CD4-positive, alpha-beta T cell (primary cell): ENCODE data around the gene PHYHD1. TPM values are rescaled to one million over a fixed set of nuclear protein-coding genes. Genes with fewer than 3 reads are reported as not detected.

ENCODE experiments used
- ATAC-seq: fragments of 200-7000 bp; cut with Tn5 transposase; one replicate; pipeline ENCODE4 v1.10.0; 2022; ENCODE audit warnings: mild to moderate bottlenecking; ENCODE audit not compliant: poor library complexity
- CTCF ChIA-PET: fragments of 350-600 bp; sonication (Branson Sonifier 250); formaldehyde crosslinking; loops from one replicate; lab custom pipeline; 2021; ENCODE audit warnings: antibody characterized with exemption, inconsistent platforms; lab: Charles Lee
- POLR2A ChIA-PET: fragments of 350-600 bp; sonication (Branson Sonifier 250); formaldehyde crosslinking; loops from one replicate; lab custom pipeline; 2021; ENCODE audit warnings: antibody characterized with exemption, inconsistent platforms; lab: Charles Lee
- DNase-seq, 14 experiments: peaks; one replicate each; pipeline ENCODE4 v3.0.0-alpha.2; 2013 to 2020; ENCODE audit warnings: mixed read lengths in 2 of 14
- H3K27ac ChIP-seq, 2 donors: one replicate each; pipeline versions ENCODE4 v1.5.1 to v1.7.0; 2013; ENCODE audit warnings: low read length in 2 of 2, low read depth in 1 of 2, mild to moderate bottlenecking in 1 of 2
- H3K27me3 ChIP-seq, 2 experiments: 1 replicate in 1 of 2; 2 replicates in 1 of 2; pipeline versions ENCODE4 v1.6.1 to v1.7.0; 2013; ENCODE audit warnings: low read length in 2 of 2, control low read depth in 1 of 2, mild to moderate bottlenecking in 1 of 2, moderate library complexity in 1 of 2; ENCODE audit not compliant: insufficient read depth in 2 of 2, control insufficient read depth in 1 of 2
- H3K36me3 ChIP-seq: one replicate; pipeline ENCODE4 v1.6.1; 2013; ENCODE audit warnings: low read length, control low read depth; ENCODE audit not compliant: insufficient read depth
- H3K4me1 ChIP-seq: one replicate; pipeline ENCODE4 v1.6.1; 2013; ENCODE audit warnings: low read length, control low read depth; ENCODE audit not compliant: insufficient read depth
- H3K4me3 ChIP-seq: one replicate; pipeline ENCODE4 v1.5.1; 2013; ENCODE audit warnings: mild to moderate bottlenecking, low read length, moderate library complexity
- H3K9me3 ChIP-seq, 2 experiments: 1 replicate in 1 of 2; 2 replicates in 1 of 2; pipeline versions ENCODE4 v1.6.1 to v1.7.0; 2013; ENCODE audit warnings: low read length in 2 of 2, mild to moderate bottlenecking in 2 of 2, control low read depth in 1 of 2, moderate library complexity in 1 of 2; ENCODE audit not compliant: control insufficient read depth in 1 of 2, insufficient read depth in 1 of 2
- H3K27ac Mint-ChIP-seq: one replicate; pipeline ENCODE4 v1.8.0; 2020; ENCODE audit warnings: mixed read lengths
- H3K27me3 Mint-ChIP-seq: one replicate; pipeline ENCODE4 v1.8.0; 2021; ENCODE audit warnings: mixed read lengths
- H3K36me3 Mint-ChIP-seq: one replicate; pipeline ENCODE4 v1.8.0; 2021; ENCODE audit warnings: low read depth, mixed read lengths
- H3K4me1 Mint-ChIP-seq: one replicate; pipeline ENCODE4 v1.8.0; 2021; ENCODE audit warnings: low read depth, mixed read lengths
- H3K4me3 Mint-ChIP-seq: one replicate; pipeline ENCODE4 v1.8.0; 2020; ENCODE audit warnings: mild to moderate bottlenecking, mixed read lengths
- H3K9me3 Mint-ChIP-seq: one replicate; pipeline ENCODE4 v1.8.0; 2020; ENCODE audit warnings: mixed read lengths
- CTCF ChIP-seq: fragments of 200-600 bp; IDR thresholded peaks from one replicate; pipeline ENCODE4 v1.8.0; 2022; ENCODE audit warnings: antibody characterized with exemption, mild to moderate bottlenecking
- intact Hi-C, 2 experiments: fragments of 100-400 bp; cut with DNase I in 1 of 2; cut with micrococcal nuclease in 1 of 2; formaldehyde crosslinking; loops; one replicate each; pipeline versions ENCODE4 v1.15.1 to v1.9.0; 2023 to 2025; cut with DNase I, micrococcal nuclease
- total RNA-seq, 174 experiments: library from RNA in 2 of 174; stranded (reverse) in 2 of 174; gene quantifications; one replicate each; pipeline ENCODE4 v1.2.3 and lab custom pipeline; 2021 to 2026

The PHYHD1 gene
- total RNA-seq, 2 experiments from 2014 or later, result 1.6 to 2.6 TPM

DNA sequence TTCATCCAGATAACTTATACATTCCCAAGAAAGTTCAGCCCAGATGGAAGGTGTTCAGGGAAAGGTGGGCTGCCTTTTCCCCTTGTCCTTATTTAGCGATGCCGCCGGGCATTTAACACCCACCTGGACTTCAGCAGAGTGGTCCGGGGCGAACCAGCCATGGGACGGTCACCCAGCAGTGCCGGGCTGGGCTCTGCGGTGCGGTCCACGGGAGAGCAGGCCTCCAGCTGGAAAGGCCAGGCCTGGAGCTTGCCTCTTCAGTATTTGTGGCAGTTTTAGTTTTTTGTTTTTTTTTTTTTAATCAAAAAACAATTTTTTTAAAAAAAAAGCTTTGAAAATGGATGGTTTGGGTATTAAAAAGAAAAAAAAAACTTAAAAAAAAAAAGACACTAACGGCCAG is 4.0 kb upstream of the PHYHD1 start:
- Histone ChIP-seq H3K9me3 (no peaks in the 10 kb centered on the region), H3K4me1 (peaks cover 29% of the 10 kb centered on the region), H3K27ac (no peak overlapping the region), H3K27me3 (no peaks in the 10 kb centered on the region), H3K36me3 (peaks cover 52% of the 10 kb centered on the region), H3K4me3 (no peak overlapping the region)
- H3K9me3 Mint-ChIP-seq, result no peaks in the 10 kb centered on the region
- H3K27me3 Mint-ChIP-seq, result no peaks in the 10 kb centered on the region
- H3K27ac Mint-ChIP-seq, result peak overlapping the region; percentile 34
- H3K4me3 Mint-ChIP-seq, result no peak overlapping the region
- H3K4me1 Mint-ChIP-seq, result peaks cover 23% of the 10 kb centered on the region
- DNase-seq (no peak), ATAC-seq (no peak)
- peaks cover 54% of the 10 kb centered on the region for H3K36me3 Mint-ChIP-seq
- intact Hi-C loops, result no loop called here
- ChIA-PET POLR2A (no interaction called here), CTCF (no interaction called here)
- no peak for TF ChIP-seq CTCF

DNA sequence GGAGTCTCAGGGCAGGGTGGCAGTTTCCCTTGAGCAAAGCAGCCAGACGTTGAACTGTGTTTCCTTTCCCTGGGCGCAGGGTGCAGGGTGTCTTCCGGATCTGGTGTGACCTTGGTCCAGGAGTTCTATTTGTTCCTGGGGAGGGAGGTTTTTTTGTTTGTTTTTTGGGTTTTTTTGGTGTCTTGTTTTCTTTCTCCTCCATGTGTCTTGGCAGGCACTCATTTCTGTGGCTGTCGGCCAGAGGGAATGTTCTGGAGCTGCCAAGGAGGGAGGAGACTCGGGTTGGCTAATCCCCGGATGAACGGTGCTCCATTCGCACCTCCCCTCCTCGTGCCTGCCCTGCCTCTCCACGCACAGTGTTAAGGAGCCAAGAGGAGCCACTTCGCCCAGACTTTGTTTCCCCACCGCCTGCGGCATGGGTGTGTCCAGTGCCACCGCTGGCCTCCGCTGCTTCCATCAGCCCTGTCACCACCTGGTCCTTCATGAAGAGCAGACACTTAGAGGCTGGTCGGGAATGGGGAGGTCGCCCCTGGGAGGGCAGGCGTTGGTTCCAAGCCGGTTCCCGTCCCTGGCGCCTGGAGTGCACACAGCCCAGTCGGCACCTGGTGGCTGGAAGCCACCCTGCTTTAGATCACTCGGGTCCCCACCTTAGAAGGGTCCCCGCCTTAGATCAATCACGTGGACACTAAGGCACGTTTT is 3.5 kb upstream of the PHYHD1 start:
- Histone ChIP-seq H3K4me1 (peaks cover 29% of the 10 kb centered on the region), H3K27me3 (no peaks in the 10 kb centered on the region), H3K4me3 (no peak overlapping the region), H3K27ac (no peak overlapping the region), H3K36me3 (peaks cover 47% of the 10 kb centered on the region), H3K9me3 (no peaks in the 10 kb centered on the region)
- no peak overlapping the region for H3K4me3 Mint-ChIP-seq
- intact Hi-C loops, result no loop called here
- ChIA-PET CTCF (interaction anchor here (1.1 kb wide), 1 partner anchor 9 kb away, joined by 3 read pairs; no protein-coding TSS in a partner anchor), POLR2A (no interaction called here)
- H3K36me3 Mint-ChIP-seq, result peaks cover 49% of the 10 kb centered on the region
- H3K9me3 Mint-ChIP-seq, result no peaks in the 10 kb centered on the region
- ATAC-seq, result no peak
- no peak for DNase-seq
- H3K27me3 Mint-ChIP-seq, result no peaks in the 10 kb centered on the region
- no peak overlapping the region for H3K27ac Mint-ChIP-seq
- H3K4me1 Mint-ChIP-seq, result peaks cover 18% of the 10 kb centered on the region
- no peak for TF ChIP-seq CTCF

- Mint-ChIP-seq H3K27me3 (no peaks in the 10 kb centered on the region), H3K4me1 (peaks cover 4% of the 10 kb centered on the region), H3K36me3 (peaks cover 38% of the 10 kb centered on the region), H3K9me3 (no peaks in the 10 kb centered on the region), H3K27ac (no peak overlapping the region), H3K4me3 (peak overlapping the region; percentile 7)
- intact Hi-C loops, result no loop called here
- Histone ChIP-seq H3K9me3 (no peaks in the 10 kb centered on the region), H3K4me3 (no peak overlapping the region), H3K36me3 (peaks cover 33% of the 10 kb centered on the region), H3K27me3 (no peaks in the 10 kb centered on the region), H3K4me1 (peaks cover 17% of the 10 kb centered on the region), H3K27ac (no peak overlapping the region)
- TF ChIP-seq CTCF, result no peak
- POLR2A ChIA-PET, result interaction anchor here (0.7 kb wide), 1 partner anchor 17 kb away, joined by 4 read pairs; no protein-coding TSS in a partner anchor
- DNase-seq (no peak), ATAC-seq (no peak)
- CTCF ChIA-PET, result no interaction called here
Observed at GRCh38 chr9:128918921-128919320, 1.9 kb upstream of the PHYHD1 start.
